ENCODE results near the gene SORBS2. TPM values are rescaled to one million over a fixed set of nuclear protein-coding genes. Genes with fewer than 3 reads are reported as not detected.
A peak's percentile ranks its signal among the peaks of the same experiment; 100 is the strongest.
"Not testable (repeated sequence)": the region's sequence is repeated elsewhere in the genome, so short reads cannot be mapped to it uniquely, and the experiment has no call there.

SORBS2 gene
- total RNA-seq, 4 donors from 2014 or later: 290 to 437 (median 377) TPM

GRCh38 chr4:185709802-185710486, 102.0 kb downstream of the SORBS2 start:
- intact Hi-C loops (cut with DNase I): no loop called here
- no peaks in the 10 kb centered on the region for H3K36me3 ChIP-seq
- 68 to 78% methylated on average over 8 of the region's 8 CpGs for WGBS, 2 donors
- H3K4me1 ChIP-seq: peaks cover 14 to 22% of the 10 kb centered on the region in 2 donors
- H3K9me3 ChIP-seq: no peaks in the 10 kb centered on the region
- no peak overlapping the region for H3K4me3 ChIP-seq (replicated peaks in 1 of 3)
- H3K27me3 ChIP-seq: no peaks in the 10 kb centered on the region
- TF ChIP-seq CTCF (IDR thresholded peaks at IDR 0.05): no peak
- no peak for TF ChIP-seq POLR2A (IDR thresholded peaks at IDR 0.05)
- peak overlapping the region; percentile 38 to 57 (median 54) for H3K27ac ChIP-seq
- no peak for DNase-seq

- WGBS, 2 donors: 47 to 65% methylated on average over 3 of the region's 3 CpGs
Measured at GRCh38 chr4:185708348-185708747, 103.6 kb downstream of the SORBS2 start.

GRCh38 chr4:185707622-185708021, 104.4 kb downstream of the SORBS2 start:
- H3K9me3 ChIP-seq; H3K27me3 ChIP-seq; DNase-seq; H3K36me3 ChIP-seq; H3K4me3 ChIP-seq (replicated peaks in 1 of 3); intact Hi-C loops (cut with DNase I); H3K27ac ChIP-seq: not testable (repeated sequence)
- peaks cover 14 to 22% of the 10 kb centered on the region in 2 donors for H3K4me1 ChIP-seq
- WGBS, 2 donors: 63 to 65% methylated on average over 4 of the region's 4 CpGs

More at GRCh38 chr4:185708348-185708747, 103.6 kb downstream of the SORBS2 start:
- intact Hi-C loops (cut with DNase I): no loop called here
- Histone ChIP-seq H3K9me3 (no peaks in the 10 kb centered on the region), H3K4me1 (peaks cover 14 to 25% of the 10 kb centered on the region in 2 donors), H3K36me3 (no peaks in the 10 kb centered on the region), H3K4me3 (replicated peaks in 1 of 3) (no peak overlapping the region), H3K27me3 (no peaks in the 10 kb centered on the region), H3K27ac (no peak overlapping the region)
- TF ChIP-seq POLR2A (IDR thresholded peaks at IDR 0.05): no peak
- no peak for TF ChIP-seq CTCF (IDR thresholded peaks at IDR 0.05)
- DNase-seq: no peak

GRCh38 chr4:185702147-185702663, 109.8 kb downstream of the SORBS2 start:
- Histone ChIP-seq H3K27ac (peak overlapping the region in 1 of 3 donors; percentile 8), H3K4me3 (replicated peaks in 1 of 3) (no peak overlapping the region), H3K4me1 (peaks cover 4 to 5% of the 10 kb centered on the region in 2 donors), H3K27me3 (no peaks in the 10 kb centered on the region), H3K9me3 (no peaks in the 10 kb centered on the region), H3K36me3 (no peaks in the 10 kb centered on the region)
- intact Hi-C loops (cut with DNase I): no loop called here
- 91 to 94% methylated on average over 8 of the region's 8 CpGs for WGBS, 2 donors
- TF ChIP-seq POLR2A (IDR thresholded peaks at IDR 0.05) (no peak), CTCF (IDR thresholded peaks at IDR 0.05) (no peak)
- DNase-seq: no peak

- no peak overlapping the region for H3K4me3 ChIP-seq (replicated peaks in 1 of 3)
- DNase-seq: no peak
- peak overlapping the region; percentile 27 to 40 (median 30) for H3K27ac ChIP-seq
- intact Hi-C loops (cut with DNase I): no loop called here
- H3K4me1 ChIP-seq: peaks cover 11 to 12% of the 10 kb centered on the region in 2 donors
- no peak for TF ChIP-seq POLR2A (IDR thresholded peaks at IDR 0.05)
- no peaks in the 10 kb centered on the region for H3K36me3 ChIP-seq
- H3K9me3 ChIP-seq: no peaks in the 10 kb centered on the region
- no peaks in the 10 kb centered on the region for H3K27me3 ChIP-seq
Measured at GRCh38 chr4:185700630-185701029, 111.4 kb downstream of the SORBS2 start.

GRCh38 chr4:185700048-185700447, 111.9 kb downstream of the SORBS2 start:
- WGBS, 2 donors: 53 to 59% methylated on average over 3 of the region's 3 CpGs
- peaks cover 13 to 15% of the 10 kb centered on the region in 2 donors for H3K4me1 ChIP-seq

More at GRCh38 chr4:185700048-185700447, 111.9 kb downstream of the SORBS2 start:
- DNase-seq: peak; percentile 44 to 59
- H3K36me3 ChIP-seq: no peaks in the 10 kb centered on the region
- TF ChIP-seq CTCF (IDR thresholded peaks at IDR 0.05): no peak
- TF ChIP-seq POLR2A (IDR thresholded peaks at IDR 0.05): no peak
- no peaks in the 10 kb centered on the region for H3K27me3 ChIP-seq
- no peaks in the 10 kb centered on the region for H3K9me3 ChIP-seq
- intact Hi-C loops (cut with DNase I): no loop called here
- peak overlapping the region in 2 of 3 donors; percentile 2 to 40 for H3K27ac ChIP-seq
- H3K4me3 ChIP-seq (replicated peaks in 1 of 3): no peak overlapping the region

Data from thyroid gland (tissue), 4 donors.